Uterus (tissue), 2 donors: ENCODE data around the gene LAMA5.

Experiments used
- CTCF ChIP-seq, 4 experiments: fragments of 200-600 bp in 2 of 4; fragments of 450-650 bp in 2 of 4; sonication (generic) in 2 of 4; IDR thresholded peaks; one replicate each; pipeline ENCODE4 v1.5.1; 2016 to 2019; ENCODE audit warnings: antibody characterized with exemption in 4 of 4, mild to moderate bottlenecking in 2 of 4, moderate library complexity in 1 of 4
- POLR2A ChIP-seq, 2 donors: fragments of 450-650 bp; IDR thresholded peaks; one replicate each; pipeline ENCODE4 v1.6.1; 2016; ENCODE audit warnings: antibody characterized with exemption in 2 of 2, mild to moderate bottlenecking in 1 of 2, moderate library complexity in 1 of 2

GRCh38 chr20:62398120-62398821, 31.2 kb upstream of the LAMA5 start:
- TF ChIP-seq CTCF (IDR thresholded peaks at IDR 0.05) (no peak), POLR2A (IDR thresholded peaks at IDR 0.05) (no peak)
